ENCODE measurements around the gene SOAT1. TPM values are rescaled to one million over a fixed set of nuclear protein-coding genes. Genes with fewer than 3 reads are reported as not detected.
"Not testable (repeated sequence)": the region's sequence is repeated elsewhere in the genome, so short reads cannot be mapped to it uniquely, and the experiment has no call there.

Gene SOAT1
- 40.7 TPM for total RNA-seq
- polyA plus RNA-seq: 100 to 1,000 TPM in 1 of 4 donors, 10 to 100 TPM in 3; 72.0 to 118 (median 85.3) TPM

DNA sequence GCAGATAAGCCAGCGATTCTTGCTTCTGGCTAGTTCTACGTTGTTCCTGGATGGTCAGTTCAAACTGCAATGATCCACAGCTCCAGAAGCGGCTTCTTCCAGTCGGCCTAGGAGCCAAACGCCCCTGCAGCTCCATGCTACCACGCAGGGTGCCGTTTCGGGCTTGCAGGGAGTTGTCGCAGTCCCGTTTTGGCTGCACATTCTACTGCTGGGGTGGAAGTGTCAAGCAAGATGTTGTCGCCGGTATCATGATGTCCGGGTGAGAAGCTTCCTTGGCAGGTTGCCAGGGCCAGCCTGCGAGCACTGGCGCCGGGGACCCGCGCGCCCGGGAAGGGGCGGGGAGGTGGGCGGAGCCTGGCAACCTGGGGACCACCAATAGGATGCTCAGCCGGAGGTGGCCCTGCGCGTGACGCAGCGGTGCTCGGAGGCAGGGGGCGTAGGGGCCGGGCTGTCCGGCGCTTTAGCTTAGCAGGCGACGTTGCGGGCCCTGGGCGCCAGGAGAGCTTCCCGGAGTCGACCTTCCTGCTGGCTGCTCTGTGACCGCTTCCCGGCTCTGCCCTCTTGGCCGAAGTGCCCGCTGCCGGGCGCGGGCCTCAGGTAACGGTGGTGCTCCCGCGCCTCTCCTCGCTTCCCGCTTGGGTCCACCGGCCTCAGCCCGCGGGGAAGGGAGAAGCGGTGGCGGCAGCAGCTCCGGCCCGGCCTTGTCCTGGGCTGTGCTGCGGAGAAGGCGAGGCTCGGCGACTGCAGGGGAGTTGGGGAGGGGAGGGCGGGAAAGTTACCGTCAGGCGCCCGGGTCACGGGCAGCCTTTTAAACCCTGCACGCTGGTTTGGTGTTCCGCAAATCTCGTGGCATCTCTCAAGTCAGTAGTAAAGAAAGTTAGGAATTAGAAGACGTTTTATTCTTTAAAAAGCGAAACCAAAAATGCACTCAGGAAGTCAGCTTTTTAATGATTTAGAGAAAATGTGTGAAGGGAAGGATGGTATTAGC, at the start of gene SOAT1:
TSS of gene SOAT1 (plus strand) at position 458 of the 988 bp plus-strand sequence. CDS start 8,888 bp downstream, outside the sequence.
- peak; percentile 96 to 97 for ATAC-seq (ENCODE audit: low read depth in 2 of 2)
- H3K27me3 Mint-ChIP-seq: no peaks in the 10 kb centered on the region
- H3K36me3 Mint-ChIP-seq: no peaks in the 10 kb centered on the region
- H3K4me3 Mint-ChIP-seq: peak within 1 kb of the TSS; percentile 93 to 98 (median 94)
- H3K27me3 ChIP-seq (ENCODE audit: control insufficient read depth, insufficient read depth, low read length): no peaks in the 10 kb centered on the region
- peak; percentile 91 to 95 (median 92) for DNase-seq
- H3K4me1 ChIP-seq (ENCODE audit: control insufficient read depth, insufficient read depth, low read length, poor library complexity, severe bottlenecking): peaks cover 38% of the 10 kb centered on the region
- peak within 1 kb of the TSS; percentile 95 for H3K27ac ChIP-seq (ENCODE audit: insufficient read depth, low read length, poor library complexity, severe bottlenecking)
- H3K9me3 Mint-ChIP-seq: no peaks in the 10 kb centered on the region
- H3K4me1 Mint-ChIP-seq: peaks cover 18 to 49% (median 33%) of the 10 kb centered on the region in 4 donors
- peak within 1 kb of the TSS; percentile 90 to 96 (median 94) for H3K27ac Mint-ChIP-seq
- peak within 1 kb of the TSS; percentile 99 for H3K4me3 ChIP-seq (ENCODE audit: low read depth, low read length)
- H3K36me3 ChIP-seq (ENCODE audit: control insufficient read depth, insufficient read depth, low read length): no peaks in the 10 kb centered on the region
- H3K9me3 ChIP-seq (ENCODE audit: control insufficient read depth in 2 of 2, low read length in 2 of 2): no peaks in the 10 kb centered on the region

GRCh38 chr1:179245426-179245825, 48.2 kb upstream of the SOAT1 start:
- H3K4me3 Mint-ChIP-seq; H3K36me3 Mint-ChIP-seq; H3K27ac Mint-ChIP-seq; ATAC-seq (ENCODE audit: low read depth in 2 of 2); H3K27me3 ChIP-seq (ENCODE audit: control insufficient read depth, insufficient read depth, low read length); H3K9me3 Mint-ChIP-seq; DNase-seq; H3K4me1 Mint-ChIP-seq; H3K9me3 ChIP-seq (ENCODE audit: control insufficient read depth in 2 of 2, low read length in 2 of 2); H3K36me3 ChIP-seq (ENCODE audit: control insufficient read depth, insufficient read depth, low read length); H3K4me3 ChIP-seq (ENCODE audit: low read depth, low read length); H3K27me3 Mint-ChIP-seq; H3K4me1 ChIP-seq (ENCODE audit: control insufficient read depth, insufficient read depth, low read length, poor library complexity, severe bottlenecking); H3K27ac ChIP-seq (ENCODE audit: insufficient read depth, low read length, poor library complexity, severe bottlenecking): not testable (repeated sequence)

DNA sequence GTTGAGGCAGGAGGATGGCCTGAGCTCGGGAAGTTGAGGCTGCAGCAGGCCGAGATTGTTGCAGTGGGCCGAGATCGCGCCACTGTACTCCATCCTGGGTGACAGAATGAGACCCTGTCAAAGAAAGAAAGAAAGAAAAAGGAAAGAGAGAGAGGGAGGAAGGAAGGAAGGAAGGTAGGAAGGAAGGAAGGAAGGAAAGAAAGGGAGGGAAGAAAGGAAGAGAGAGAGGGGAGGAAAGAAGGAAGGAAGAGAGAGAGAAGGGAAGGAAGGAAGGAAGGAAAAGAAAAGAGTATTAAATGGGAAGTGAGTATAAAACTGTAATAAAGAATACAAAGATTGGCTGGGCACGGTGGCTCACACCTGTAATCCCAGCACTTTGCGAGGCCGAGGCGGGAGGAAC, 45.7 kb upstream of the SOAT1 start:
- Histone ChIP-seq H3K4me3 (ENCODE audit: low read depth, low read length) (no peak overlapping the region), H3K4me1 (ENCODE audit: control insufficient read depth, insufficient read depth, low read length, poor library complexity, severe bottlenecking) (no peaks in the 10 kb centered on the region), H3K27ac (ENCODE audit: insufficient read depth, low read length, poor library complexity, severe bottlenecking) (no peak overlapping the region), H3K27me3 (ENCODE audit: control insufficient read depth, insufficient read depth, low read length) (no peaks in the 10 kb centered on the region), H3K36me3 (ENCODE audit: control insufficient read depth, insufficient read depth, low read length) (no peaks in the 10 kb centered on the region), H3K9me3 (ENCODE audit: control insufficient read depth in 2 of 2, low read length in 2 of 2) (no peaks in the 10 kb centered on the region)
- no peak overlapping the region for H3K27ac Mint-ChIP-seq
- H3K4me1 Mint-ChIP-seq: no peaks in the 10 kb centered on the region
- H3K27me3 Mint-ChIP-seq: no peaks in the 10 kb centered on the region
- H3K9me3 Mint-ChIP-seq: no peaks in the 10 kb centered on the region
- no peak for ATAC-seq (ENCODE audit: low read depth in 2 of 2)
- H3K4me3 Mint-ChIP-seq: no peak overlapping the region
- DNase-seq: no peak
- H3K36me3 Mint-ChIP-seq: no peaks in the 10 kb centered on the region

- Histone ChIP-seq H3K9me3 (ENCODE audit: control insufficient read depth in 2 of 2, low read length in 2 of 2) (no peaks in the 10 kb centered on the region), H3K27ac (ENCODE audit: insufficient read depth, low read length, poor library complexity, severe bottlenecking) (no peak overlapping the region), H3K27me3 (ENCODE audit: control insufficient read depth, insufficient read depth, low read length) (no peaks in the 10 kb centered on the region), H3K4me3 (ENCODE audit: low read depth, low read length) (no peak overlapping the region), H3K36me3 (ENCODE audit: control insufficient read depth, insufficient read depth, low read length) (no peaks in the 10 kb centered on the region), H3K4me1 (ENCODE audit: control insufficient read depth, insufficient read depth, low read length, poor library complexity, severe bottlenecking) (no peaks in the 10 kb centered on the region)
- ATAC-seq (ENCODE audit: low read depth in 2 of 2): no peak
- peak in 1 of 3 donors; percentile 16 for DNase-seq
- Mint-ChIP-seq H3K36me3 (no peaks in the 10 kb centered on the region), H3K9me3 (no peaks in the 10 kb centered on the region), H3K4me1 (no peaks in the 10 kb centered on the region), H3K27me3 (peaks cover 4% of the 10 kb centered on the region), H3K4me3 (no peak overlapping the region), H3K27ac (peak overlapping the region in 1 of 3 donors; percentile 59)
Measured at GRCh38 chr1:179251675-179252074, 41.9 kb upstream of the SOAT1 start.

DNA sequence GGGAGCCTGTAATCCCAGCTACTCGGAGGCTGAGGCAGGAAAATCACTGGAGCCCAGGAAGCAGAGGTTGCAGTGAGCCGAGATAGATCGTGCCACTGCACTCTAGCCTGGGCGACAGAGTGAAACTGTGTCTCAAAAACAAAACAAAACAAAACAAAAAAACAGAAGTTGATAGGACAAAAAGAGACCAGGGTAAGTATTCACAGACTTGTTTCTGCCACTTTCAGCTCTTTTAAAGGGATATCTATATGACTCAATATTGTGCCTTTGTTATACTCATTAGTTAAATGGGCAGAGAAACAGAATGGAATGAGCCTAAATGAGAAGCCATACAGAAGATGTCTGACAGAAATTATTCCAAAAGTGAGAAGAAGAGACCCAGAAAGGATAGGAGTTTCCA, 41.0 kb upstream of the SOAT1 start:
- no peaks in the 10 kb centered on the region for H3K4me1 ChIP-seq (ENCODE audit: control insufficient read depth, insufficient read depth, low read length, poor library complexity, severe bottlenecking)
- H3K36me3 Mint-ChIP-seq: no peaks in the 10 kb centered on the region
- ATAC-seq (ENCODE audit: low read depth in 2 of 2) (no peak), DNase-seq (no peak)
- H3K4me1 Mint-ChIP-seq: no peaks in the 10 kb centered on the region
- H3K27me3 Mint-ChIP-seq: peaks cover 4% of the 10 kb centered on the region
- H3K4me3 Mint-ChIP-seq: no peak overlapping the region
- H3K36me3 ChIP-seq (ENCODE audit: control insufficient read depth, insufficient read depth, low read length): no peaks in the 10 kb centered on the region
- no peaks in the 10 kb centered on the region for H3K9me3 Mint-ChIP-seq
- no peak overlapping the region for H3K27ac ChIP-seq (ENCODE audit: insufficient read depth, low read length, poor library complexity, severe bottlenecking)
- peak overlapping the region in 1 of 3 donors; percentile 21 for H3K27ac Mint-ChIP-seq
- H3K4me3 ChIP-seq (ENCODE audit: low read depth, low read length): no peak overlapping the region
- H3K9me3 ChIP-seq (ENCODE audit: control insufficient read depth in 2 of 2, low read length in 2 of 2): no peaks in the 10 kb centered on the region
- no peaks in the 10 kb centered on the region for H3K27me3 ChIP-seq (ENCODE audit: control insufficient read depth, insufficient read depth, low read length)

GRCh38 chr1:179253286-179253972, 40.2 kb upstream of the SOAT1 start:
- Histone ChIP-seq H3K4me1 (ENCODE audit: control insufficient read depth, insufficient read depth, low read length, poor library complexity, severe bottlenecking) (no peaks in the 10 kb centered on the region), H3K9me3 (ENCODE audit: control insufficient read depth in 2 of 2, low read length in 2 of 2) (no peaks in the 10 kb centered on the region), H3K27me3 (ENCODE audit: control insufficient read depth, insufficient read depth, low read length) (no peaks in the 10 kb centered on the region), H3K36me3 (ENCODE audit: control insufficient read depth, insufficient read depth, low read length) (no peaks in the 10 kb centered on the region), H3K4me3 (ENCODE audit: low read depth, low read length) (no peak overlapping the region), H3K27ac (ENCODE audit: insufficient read depth, low read length, poor library complexity, severe bottlenecking) (no peak overlapping the region)
- no peak overlapping the region for H3K27ac Mint-ChIP-seq
- H3K9me3 Mint-ChIP-seq: no peaks in the 10 kb centered on the region
- H3K4me3 Mint-ChIP-seq: no peak overlapping the region
- ATAC-seq (ENCODE audit: low read depth in 2 of 2) (no peak), DNase-seq (no peak)
- peaks cover 4% of the 10 kb centered on the region for H3K27me3 Mint-ChIP-seq
- no peaks in the 10 kb centered on the region for H3K4me1 Mint-ChIP-seq
- no peaks in the 10 kb centered on the region for H3K36me3 Mint-ChIP-seq

- H3K4me1 ChIP-seq (ENCODE audit: control insufficient read depth, insufficient read depth, low read length, poor library complexity, severe bottlenecking): no peaks in the 10 kb centered on the region
- Mint-ChIP-seq H3K4me3 (no peak overlapping the region), H3K27me3 (peaks cover 4% of the 10 kb centered on the region), H3K27ac (no peak overlapping the region), H3K36me3 (no peaks in the 10 kb centered on the region), H3K4me1 (no peaks in the 10 kb centered on the region), H3K9me3 (no peaks in the 10 kb centered on the region)
- DNase-seq (no peak), ATAC-seq (ENCODE audit: low read depth in 2 of 2) (no peak)
- no peak overlapping the region for H3K4me3 ChIP-seq (ENCODE audit: low read depth, low read length)
- no peaks in the 10 kb centered on the region for H3K9me3 ChIP-seq (ENCODE audit: control insufficient read depth in 2 of 2, low read length in 2 of 2)
- H3K36me3 ChIP-seq (ENCODE audit: control insufficient read depth, insufficient read depth, low read length): no peaks in the 10 kb centered on the region
- no peak overlapping the region for H3K27ac ChIP-seq (ENCODE audit: insufficient read depth, low read length, poor library complexity, severe bottlenecking)
- H3K27me3 ChIP-seq (ENCODE audit: control insufficient read depth, insufficient read depth, low read length): no peaks in the 10 kb centered on the region
Measured at GRCh38 chr1:179262183-179262582, 31.4 kb upstream of the SOAT1 start.
